Breast epithelium (tissue), 3 donors: ENCODE measurements around the gene SPOCK1.

ENCODE experiments used
- CTCF ChIP-seq, 3 donors: fragments of 450-650 bp; IDR thresholded peaks; one replicate each; pipeline ENCODE4 v1.5.1; 2016 to 2017; ENCODE audit warnings: antibody characterized with exemption in 3 of 3, mild to moderate bottlenecking in 3 of 3, moderate library complexity in 3 of 3
- POLR2A ChIP-seq: fragments of 450-650 bp; IDR thresholded peaks from one replicate; pipeline ENCODE4 v1.6.1; 2016; ENCODE audit warnings: antibody characterized with exemption, mild to moderate bottlenecking, moderate library complexity
- POLR2AphosphoS5 ChIP-seq, 3 donors: sonication (generic); formaldehyde crosslinking; IDR thresholded peaks; one replicate each; pipeline ENCODE4 v1.6.1; 2017; ENCODE audit warnings: antibody characterized with exemption in 3 of 3

GRCh38 chr5:137281201-137281600 is 217.9 kb downstream of the SPOCK1 start:
- no peak for TF ChIP-seq CTCF (IDR thresholded peaks at IDR 0.05)
- no peak for TF ChIP-seq POLR2AphosphoS5 (IDR thresholded peaks at IDR 0.05)
- TF ChIP-seq POLR2A = no peak
